Stimulated activated naive CD4-positive, alpha-beta T cell treated with Interleukin-2 at 50 U/mL for 16 hours (primary cell): Measurements from ENCODE around the gene CMIP.
A peak's percentile ranks its signal among the peaks of the same experiment; 100 is the strongest.

Experiments
- DNase-seq: peaks from one replicate; lab custom pipeline; 2025; lab: John Stamatoyannopoulos, UW

CMIP gene

DNA sequence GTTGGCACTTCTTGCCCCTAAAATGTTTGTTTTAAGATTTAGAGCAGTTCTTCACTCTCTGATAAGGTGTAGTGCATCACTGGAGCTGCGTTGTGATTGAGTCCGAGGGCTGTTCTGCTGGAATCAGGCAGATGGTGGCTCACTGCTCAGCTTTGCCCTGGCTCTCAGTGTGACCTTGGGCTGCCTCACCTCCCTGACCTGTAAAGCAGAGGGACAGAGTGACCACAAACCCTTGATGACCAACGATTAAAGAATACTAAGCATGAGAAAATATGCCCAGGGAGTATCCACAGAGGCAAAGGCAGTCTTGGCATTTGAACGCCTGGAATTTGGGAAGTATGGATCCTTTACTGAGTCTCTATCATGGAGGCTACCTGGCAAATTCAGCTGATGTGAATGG is 18.1 kb downstream of the CMIP start:
- DNase-seq: no peak

DNA sequence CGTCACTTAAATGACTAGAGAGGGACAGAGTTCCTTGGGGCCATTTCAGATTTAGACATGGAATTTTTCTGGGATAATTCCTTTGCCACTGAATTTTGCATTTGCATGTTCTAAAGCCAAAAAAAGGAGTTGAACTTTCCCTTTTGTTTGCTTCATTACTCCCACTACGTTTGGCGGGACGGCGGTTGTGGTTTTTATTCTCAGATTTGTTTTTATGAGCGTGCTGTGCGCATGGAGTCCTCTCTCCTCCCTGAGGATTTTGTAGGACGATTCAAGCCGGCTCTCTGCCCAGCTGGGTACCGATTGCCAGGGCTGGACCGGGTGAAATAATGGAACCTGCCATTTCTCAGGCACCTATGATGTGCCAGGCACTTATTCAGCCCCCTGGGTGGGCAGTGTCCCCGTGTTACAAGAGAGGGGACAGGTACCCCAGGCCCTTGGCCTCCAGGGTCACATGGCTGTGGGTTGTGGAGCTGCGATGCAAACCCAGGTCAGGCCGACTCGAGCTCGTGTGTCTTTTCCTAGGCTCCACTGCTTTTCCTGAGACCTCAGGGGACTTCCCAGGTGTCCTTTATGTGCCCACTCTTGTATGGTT is 18.8 kb downstream of the CMIP start:
- DNase-seq: no peak

DNA sequence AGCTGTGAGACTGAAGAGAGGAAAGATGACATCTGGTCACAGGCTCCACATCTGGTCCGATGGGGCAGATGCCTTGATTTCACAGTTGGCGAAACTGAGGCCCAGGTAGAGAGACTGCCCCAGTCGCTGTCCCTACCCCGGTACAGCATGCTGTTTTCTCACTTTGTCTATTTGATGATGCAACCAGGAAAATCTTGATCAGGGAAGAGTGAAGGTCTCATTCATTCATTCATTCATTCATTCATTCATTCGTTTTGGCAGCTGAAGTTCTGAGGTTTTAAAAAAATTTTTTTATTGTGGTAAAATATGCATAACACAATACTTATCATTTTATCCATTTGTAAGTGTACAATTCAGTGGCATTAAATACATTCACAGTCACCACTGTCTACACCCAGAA is 19.7 kb downstream of the CMIP start:
- no peak for DNase-seq

DNA sequence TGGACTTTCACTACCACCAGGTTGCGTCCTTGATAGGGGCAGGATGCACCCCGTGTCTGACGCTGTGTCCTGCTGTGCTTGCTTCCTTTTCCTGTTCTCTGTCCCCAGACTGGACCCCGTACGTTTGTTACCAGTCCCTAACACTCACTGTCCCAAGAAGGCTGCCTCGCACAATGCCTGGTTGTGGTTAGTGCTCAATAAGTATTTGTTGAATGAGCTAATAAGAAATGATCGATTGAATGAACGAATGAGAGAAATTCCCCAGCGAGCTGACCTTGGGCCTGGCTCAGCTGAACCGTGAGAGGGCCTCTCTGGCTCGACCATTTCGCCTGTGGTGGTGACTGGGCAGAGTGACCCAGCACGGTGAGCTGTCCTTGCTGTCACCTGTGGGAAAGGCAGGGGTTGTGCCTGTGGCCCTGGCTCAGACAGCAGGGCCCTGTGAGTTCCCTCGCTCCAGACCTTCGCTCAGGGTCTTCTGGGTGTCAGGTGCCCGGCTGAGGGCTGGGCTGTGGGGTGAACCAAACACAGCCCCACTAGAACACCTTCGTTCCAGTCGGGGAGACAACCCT is 20.9 kb downstream of the CMIP start:
- no peak for DNase-seq

DNA sequence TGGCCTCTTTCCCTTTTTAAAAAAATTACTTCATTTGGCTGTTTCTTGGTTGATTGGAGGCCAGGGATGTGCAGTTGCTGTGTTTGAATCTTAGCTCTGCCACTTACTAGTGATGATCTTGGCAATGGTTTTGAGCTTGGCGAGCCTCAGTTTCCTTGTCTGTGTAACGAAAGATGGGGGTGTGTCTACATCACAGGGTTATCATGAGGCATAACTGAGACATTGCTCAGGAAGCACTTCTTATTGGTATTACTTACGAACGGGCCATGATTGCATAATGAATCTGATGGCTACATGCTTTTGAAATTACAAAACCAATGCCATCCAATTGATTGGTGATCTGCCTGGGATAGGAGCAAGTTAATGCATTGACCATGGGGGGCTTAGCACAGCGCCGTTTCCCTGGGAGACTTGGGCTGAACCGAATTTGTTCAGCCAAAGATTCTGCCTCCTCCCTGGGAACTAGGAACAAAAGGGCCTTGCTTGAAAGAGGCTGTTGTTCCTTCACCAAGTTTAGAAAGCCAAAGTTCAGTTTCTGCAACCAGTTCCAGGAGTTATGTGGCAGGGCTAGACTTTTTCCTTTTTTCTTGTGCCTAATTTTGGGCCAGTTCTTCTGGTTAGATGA is 21.9 kb downstream of the CMIP start:
- no peak for DNase-seq

DNA sequence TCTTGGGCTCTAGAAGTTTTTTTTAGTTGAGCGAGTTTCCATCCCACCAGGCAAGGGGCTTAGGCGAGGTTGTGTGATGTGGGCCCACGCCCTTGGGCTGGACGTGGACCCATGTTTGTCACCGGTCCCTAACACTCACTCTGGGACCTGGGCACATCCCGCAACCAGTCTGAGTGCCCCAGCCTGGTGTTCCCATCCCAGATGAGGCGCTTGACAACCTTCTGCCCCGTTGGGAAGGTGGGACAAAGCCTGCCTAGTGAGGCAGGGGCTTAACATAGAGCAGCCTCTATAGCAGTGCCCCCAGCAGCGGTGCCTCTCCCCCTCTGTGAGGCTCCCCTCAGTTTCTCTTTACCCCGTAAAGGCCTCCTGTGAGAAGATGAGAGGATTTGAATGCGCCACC is 22.5 kb downstream of the CMIP start:
- no peak for DNase-seq

DNA sequence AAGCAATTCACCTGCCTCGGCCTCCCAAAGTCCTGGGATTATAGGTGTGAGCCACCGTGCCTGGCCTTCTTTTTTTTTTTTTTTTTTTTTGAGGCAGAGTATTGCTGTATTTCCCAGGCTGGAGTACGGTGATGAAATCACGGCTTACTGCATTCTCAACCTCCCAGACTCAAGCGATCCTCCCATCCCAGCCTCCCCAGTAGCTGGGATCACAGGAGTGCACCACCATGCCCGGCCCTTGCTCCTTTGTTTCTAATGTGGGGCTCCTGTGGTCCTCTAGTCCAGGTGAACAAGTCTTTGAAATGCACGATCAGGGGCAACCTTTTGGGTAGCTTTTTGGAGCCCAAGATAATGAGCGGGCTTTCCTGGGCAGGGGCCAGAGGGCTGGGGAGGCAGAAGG is 23.2 kb downstream of the CMIP start:
- DNase-seq: no peak

DNA sequence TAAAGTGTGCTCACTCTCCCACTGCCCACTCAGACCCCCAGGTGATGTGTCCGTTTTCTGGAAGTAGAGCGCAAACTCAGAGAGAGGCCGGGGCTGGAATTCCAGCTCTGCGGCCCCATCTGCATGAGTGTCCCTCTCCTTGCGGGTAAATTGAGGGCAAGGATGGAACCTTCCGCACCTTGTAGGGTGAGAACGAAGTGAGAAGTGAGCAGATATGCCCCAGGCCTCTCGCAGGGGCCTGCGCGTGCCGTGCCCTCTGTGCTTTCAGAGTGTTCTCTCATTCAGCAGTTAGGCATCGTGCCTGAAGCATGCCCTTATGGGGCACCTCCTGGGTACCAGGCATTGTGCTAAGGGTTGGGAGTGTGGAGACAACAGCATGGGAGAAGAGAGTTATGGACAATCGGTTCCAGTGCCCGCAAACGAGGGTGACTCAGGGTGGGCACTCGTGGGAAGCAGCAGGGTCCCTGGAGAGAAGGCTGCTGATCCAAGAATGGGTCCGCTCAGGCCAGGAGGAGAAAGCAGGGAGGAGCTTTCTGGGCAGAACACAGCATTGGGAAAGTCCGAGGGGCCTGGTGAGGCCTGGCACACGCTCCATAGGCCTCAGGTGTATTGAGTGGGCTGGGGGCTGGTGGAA is 23.8 kb downstream of the CMIP start:
- no peak for DNase-seq

DNA sequence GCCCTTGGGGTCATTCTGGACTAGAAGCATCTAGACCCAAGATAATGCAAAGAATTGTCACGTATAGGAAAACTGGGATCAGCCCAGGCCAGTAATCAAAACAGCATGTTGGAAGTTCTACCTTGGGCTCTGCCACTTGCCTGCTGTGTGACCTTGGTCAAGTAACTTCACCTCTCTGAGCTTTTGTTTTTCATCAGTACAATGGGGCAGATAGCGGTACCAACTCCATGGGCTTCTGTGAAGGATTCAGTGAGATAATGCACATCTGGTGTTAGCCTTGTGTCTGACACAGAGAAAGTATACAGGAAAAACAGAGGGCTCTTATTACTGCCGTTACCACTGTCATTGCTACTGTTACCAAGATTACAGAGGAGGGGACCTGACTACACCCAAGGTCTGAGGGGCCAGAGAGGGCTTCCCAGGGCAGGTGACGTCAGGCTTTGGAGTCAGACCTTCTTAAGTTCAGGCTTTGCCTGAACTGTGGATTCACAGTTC is 24.6 kb downstream of the CMIP start:
- no peak for DNase-seq

DNA sequence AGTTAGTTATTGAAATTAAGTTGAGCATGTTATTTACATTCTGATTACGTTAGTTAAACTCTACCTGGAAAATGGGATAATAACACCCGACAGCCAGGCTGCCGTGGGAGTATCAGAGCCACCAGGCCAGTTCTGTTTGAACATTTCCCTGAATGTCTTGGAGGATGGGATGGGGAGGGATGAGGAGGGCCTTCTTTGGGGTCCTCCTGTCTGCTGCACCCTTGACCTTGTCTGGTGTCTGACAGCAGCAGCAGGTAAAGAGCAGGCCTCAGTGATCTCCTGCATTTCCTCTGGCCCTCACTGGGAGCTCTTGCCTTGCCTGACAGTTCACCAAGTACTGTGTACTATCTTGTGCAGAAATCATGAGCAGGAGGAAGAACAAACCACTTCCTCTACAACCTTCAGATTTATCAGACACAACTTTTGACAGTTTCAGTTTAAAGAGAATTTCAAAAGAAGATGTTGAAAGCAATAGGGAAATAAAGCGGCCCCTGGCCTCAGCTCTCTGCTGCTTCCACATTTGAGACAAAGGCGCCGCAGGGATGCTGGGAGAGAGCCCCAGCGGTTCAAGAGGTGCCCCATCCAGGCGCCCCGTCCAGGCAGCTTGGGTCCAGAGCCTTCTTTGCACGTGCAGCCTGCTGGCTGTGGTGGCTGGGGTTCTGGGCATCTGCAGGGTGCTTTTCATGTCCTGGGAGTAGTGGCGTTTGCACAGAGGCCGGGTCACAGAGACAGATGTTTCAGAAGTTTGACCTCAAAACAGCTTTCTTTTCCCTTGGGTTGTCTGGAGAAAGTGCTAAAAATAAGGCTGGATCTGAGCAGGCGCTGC is 25.3 kb downstream of the CMIP start:
- DNase-seq: peak; percentile 18

DNA sequence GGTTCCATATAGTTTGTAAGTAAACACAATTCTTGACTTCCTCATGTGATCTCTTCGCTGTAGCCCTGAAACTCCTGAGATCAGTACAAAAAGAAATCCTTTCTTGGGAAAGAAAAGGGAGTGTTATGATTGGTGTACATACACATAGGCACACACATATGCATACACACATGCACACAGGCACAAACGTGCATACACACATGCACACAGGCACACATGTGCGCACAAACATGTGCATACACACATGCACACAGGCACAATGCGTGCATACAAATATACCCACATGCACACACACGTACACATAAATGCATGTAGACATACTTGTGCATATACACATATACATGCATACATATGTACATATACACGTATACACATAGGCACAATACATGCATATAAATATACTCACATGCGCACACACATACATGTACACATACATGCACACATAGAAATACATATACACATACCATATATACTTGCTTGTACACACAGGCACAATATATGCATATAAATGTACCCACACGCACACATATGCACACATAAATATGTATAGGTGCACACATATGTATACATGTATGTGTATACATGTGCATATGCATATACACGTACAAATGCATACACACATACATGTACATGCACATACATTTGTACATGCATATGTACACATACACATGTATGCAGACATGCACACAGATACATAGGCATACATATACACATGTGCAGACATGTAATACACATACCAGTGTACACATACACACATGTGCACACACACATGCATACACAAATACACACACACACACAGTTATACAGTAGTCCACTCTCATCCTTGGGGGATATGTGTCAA is 26.4 kb downstream of the CMIP start:
- no peak for DNase-seq

DNA sequence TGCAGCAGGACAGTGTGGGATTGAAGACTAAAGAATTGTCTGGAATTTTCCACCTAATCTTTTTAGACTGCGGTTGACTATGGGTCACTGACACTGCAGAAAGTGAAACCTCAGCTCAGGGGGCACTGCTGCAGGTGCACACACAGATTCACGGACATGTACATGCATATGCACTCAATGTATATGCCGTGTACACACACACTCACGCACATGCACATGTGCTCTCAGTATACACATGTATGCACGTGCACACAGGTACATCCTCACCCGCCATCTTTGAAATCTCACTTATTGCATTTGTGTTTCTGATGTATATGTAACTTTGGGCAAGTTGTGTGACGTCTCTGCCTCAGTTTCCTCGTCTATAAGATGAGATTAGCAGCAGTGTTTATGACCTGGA is 27.3 kb downstream of the CMIP start:
- no peak for DNase-seq

DNA sequence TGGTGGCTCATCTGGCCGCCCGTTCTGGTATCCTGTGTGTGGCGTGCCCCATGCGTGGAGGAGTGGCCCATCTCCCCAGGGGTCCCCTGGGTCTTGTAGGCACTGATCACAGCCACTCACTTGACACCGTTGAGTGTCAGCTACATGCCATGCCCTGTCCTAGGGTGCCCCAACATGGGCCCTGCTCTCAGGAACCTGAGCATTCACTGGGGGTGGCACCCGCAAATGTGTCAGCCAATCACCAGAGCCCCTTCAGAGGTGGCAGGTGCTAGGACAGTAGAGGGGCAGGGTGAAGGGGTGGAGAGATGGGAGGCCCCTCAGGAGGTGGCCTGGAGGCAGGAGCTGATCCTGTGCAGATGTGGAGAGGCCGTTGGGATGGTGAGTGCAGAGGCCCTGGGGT is 27.8 kb downstream of the CMIP start:
- DNase-seq: no peak

DNA sequence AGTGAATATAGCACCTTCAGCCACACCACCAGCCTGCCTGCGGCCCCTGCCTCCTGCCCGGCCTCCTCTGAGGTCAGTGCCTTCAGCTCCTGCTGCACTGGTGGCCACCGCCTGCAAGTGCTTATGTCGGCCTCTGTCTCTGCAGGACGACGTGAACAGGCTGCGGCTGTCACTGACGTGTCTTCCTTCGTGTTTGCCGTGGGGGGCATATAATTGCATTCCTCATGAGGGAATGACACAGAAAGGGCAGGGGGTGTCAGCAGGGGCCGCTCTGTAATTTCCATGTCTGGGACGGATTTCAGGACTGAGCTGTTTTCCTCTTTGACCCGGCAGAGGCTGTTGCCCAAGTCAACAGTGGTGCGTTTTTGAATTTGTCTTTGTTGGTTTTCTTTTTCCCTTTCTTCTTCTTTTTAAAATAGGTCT is 28.5 kb downstream of the CMIP start:
- no peak for DNase-seq

DNA sequence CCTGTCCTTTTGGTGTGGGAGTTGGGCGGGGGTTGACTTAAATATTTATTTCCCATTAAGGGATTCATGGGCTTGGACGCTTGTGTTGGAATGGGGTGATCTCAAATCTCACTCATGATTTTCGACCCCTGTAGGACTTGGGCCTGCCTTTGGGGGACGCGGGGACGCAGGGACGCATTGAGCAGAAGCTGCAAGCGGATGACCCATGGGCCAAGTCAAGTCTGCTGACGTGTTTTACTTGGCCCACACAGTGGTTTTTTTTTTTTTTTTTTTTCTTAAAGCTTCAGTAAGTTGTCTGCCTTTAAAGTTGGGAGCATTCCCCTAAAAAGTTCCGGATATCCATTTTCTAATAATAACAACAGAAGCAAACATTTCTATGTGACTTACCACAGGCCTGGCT is 28.9 kb downstream of the CMIP start:
- no peak for DNase-seq

DNA sequence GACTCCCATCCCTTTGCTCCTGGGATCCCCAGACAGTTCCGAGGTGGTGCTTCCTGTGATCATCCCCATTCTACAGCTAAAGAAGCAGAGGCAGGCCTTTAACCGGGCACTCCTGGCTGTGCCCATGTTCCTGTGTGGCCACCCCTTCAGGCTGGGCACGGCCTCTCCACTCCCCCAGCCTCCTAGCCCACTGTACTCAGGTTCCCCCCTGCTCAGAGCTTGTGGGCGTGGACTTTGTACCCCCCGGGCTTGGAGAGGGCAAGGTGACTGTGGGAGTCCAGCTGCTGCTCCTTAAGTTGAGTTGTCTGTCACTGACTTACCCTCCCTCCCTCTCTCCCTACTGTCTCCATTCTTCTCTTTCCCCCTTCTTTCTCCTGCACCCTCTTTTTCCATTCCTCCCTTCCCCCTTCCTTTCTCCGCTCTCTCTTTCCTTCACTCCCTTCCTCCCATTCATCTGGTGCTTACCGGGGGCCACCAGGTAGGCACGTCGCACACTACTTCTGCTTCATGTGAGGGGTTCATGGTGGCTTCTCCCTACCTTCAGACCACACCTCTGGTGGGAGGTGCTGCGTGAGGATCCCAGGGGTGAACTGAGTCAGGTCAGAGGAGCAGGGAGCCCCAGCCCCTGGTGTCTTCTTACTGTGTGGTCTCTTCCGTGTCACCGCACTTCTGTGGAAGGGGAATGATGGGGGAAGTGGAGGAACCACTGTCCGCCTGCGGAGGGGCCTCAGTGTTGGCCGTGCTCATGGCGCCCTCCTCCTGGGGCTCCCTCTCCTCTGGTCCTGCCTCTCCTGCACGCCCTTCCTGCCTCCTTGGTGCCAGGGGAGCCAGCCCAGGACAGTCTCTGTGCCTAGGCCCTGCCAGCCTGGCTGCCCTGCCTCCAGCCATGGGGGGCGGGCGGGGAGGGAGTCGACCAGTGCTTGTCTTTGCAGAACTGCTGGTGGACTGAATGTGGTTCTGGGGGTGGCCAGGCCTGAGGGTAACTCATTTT is 29.7 kb downstream of the CMIP start:
- no peak for DNase-seq

DNA sequence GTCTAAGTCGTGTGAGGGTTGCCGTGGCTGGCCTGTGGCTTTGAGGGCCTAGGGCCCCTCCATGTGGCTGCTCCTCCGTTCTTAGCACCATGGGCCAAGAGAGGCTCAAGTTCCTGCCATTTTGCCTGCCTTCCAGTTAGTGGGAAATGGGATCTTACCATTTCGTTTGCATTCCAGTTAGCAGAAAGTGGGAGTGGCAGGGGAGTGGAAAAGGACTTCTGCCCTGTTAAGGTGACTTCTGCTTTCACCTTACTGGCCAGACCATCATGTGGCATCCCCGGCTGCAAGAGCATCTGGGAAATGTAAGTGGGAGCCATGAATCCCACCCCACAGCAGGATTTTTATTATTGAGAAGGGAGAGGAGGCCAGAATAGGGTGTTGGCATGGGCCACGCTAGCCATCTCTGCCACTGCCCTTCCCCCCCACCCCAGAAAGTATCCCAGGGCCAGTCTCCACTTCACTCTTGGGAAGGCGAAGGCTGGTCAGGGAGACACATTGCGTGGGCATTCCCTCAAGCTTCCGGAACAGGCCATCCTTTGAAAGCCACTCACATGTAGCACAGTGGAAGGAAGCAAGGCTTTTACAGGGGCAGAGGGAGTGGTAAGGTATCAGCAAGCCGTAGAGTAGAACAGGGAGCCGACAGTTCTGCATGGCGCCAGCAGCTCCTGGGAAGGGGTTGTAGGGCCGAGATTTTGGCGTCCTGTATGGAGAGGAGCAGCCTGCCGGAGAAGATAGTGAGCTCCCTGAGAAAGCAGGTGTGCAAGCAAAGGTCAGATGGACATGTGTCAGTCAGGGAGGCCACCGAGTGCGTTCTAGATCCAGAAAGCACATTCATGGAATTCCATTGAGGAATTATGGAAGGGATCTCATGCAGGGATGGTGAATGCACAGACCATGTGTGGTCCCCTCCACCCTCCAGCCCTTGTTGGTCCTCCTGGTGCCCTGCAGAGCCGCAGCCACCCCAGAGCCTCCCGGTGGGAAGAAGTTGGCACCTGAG is 33.4 kb downstream of the CMIP start:
- DNase-seq: no peak

DNA sequence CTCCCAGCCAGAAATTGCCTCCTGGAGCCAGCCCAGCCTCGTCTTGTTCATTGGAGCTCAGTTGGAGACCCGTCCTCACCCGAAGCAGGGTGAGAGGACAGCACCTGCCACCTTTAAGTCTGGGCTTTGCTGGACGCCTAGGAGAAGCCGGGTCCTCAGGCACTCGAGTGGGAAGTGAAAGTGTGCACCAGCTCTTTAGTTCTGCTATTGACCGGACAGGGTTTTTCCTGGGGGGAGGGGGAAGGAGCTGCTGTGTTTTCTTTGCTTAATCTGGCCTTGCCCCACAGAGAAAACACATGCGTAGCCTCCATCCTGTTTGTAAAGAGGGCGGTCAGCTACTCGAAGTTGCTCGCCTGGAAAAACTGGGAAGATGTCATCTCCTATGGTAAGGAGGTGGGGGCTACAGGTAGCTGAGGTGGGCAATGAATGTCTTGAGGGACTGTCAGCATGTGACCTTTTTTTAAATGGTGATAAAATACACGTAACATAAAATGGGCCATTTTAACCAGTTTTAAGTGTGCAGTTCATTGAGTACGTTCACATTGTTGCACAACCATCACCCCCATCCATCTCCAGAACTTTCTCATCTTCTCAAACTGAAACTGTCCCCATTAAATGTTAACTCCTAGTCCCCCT is 34.4 kb downstream of the CMIP start:
- no peak for DNase-seq
